NCI-H774 (cell line): Measurements from ENCODE around the gene CDC16.
"Not testable (repeated sequence)": the region's sequence is repeated elsewhere in the genome, so short reads cannot be mapped to it uniquely, and the experiment has no call there.

ENCODE experiments used
- DNase-seq: peaks from one replicate; lab custom pipeline; 2025; lab: John Stamatoyannopoulos, UW

Gene CDC16

DNA sequence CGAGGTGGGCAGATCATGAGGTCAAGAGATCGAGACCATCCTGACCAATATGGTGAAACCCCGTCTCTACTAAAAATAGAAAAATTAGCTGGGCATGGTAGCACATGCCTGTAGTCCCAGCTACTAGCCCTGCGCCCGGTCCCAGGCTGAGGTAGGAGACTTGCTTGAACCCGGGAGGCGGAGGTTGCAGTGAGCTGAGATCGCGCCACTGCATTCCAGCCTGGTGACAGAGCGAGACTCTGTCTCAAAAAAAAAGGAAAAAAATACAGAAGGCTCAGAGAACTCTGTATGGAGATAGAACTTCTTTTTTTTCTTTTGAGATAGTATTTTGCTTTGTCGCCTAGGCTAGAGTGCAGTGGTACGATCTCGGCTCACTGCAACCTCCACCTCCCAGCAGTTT is 29.6 kb downstream of the CDC16 start:
- not testable (repeated sequence) for DNase-seq

DNA sequence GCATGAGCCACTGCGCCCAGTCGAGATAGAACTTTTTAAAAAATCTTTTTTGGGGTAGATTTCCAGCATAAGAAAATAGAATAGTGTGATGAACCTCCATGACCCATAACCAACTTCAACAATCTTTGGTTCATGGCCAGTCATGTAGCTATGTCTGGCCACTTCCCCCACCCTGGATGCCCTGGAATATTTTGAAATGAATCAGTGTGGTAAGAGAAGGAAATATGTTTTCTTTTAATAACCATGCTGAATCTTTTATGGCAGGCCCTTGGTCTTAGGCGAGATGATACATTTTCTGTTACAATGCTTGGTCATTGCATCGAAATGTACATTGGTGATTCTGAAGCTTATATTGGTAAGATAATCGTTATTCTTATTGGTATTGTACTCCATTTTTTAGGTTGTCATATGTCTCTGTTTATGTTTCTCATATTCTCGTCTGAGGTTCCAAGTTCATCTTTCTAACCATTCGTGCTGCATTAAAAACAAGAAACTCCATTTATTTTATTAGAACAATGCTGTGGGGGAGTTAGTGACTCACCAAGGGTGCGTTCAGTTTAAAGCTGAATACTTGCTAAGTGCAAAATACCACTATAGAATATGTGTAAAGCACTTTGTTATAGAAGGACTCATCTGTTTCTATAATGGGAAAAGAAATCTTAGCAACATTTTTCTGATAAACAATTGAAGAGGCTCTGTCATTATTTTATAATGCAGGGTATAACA is 30.4 kb downstream of the CDC16 start:
- DNase-seq: no peak

DNA sequence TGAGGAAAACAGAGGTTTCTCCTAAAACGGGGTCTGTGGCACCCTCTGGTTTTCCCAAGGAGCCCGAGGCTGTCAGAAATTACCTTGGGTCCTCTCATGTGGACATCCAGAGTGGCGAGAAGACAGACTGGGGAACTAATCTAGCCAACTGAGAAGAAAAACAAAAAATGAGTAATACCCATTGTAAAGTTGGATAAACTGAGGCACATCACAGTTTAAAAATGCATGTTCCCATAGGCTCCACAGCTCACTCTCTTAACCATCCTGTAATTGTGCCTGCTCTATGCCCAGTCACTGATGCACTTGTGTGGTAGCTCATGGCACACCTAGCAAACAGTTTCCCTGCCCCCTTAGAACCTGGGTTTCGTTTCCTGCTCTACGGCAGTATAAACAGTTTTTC is 31.5 kb downstream of the CDC16 start:
- no peak for DNase-seq

DNA sequence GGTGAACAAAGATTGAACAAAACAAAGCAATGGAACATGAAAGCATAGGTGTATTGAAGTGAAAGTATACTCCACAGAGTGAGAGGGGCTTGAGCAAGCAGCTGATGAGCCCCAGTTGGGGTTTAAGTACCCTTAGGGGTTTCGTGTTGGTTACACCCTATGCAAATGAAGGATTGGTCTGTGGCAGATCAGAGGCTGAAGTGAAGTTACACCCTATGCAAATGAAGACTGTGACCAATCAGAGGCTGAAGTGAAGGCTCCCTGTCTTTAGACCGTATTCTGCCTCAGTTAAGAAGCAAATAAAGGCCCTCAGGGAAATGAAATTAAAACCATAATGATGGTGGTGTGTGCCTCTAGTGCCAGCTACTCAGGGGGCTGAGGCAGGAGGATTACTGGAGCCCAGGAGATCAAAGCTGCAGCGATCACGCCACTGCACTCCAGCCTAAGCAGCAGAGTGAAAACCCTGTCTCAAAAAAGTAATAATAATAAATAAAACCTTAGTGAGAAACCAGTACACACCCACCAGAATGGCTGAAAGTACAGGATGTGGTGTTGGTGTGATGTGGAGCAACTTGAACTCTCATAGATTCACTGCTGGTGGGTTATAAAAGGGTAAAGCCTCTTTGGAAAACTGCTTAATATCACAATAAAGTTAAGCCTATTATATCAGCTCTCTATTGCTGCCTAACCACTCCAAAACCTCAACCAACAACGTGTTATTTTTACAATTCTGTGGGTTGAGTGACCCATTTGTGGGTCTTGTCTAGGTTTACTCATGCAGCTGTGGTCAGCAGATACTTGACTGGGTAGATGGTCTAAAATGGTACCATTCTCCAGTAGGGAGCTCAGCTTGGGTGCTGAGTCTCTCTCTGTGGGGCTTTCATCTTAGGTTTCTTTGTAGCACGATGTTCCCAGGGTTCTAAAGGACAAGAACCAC is 33.9 kb downstream of the CDC16 start:
- DNase-seq: no peak

DNA sequence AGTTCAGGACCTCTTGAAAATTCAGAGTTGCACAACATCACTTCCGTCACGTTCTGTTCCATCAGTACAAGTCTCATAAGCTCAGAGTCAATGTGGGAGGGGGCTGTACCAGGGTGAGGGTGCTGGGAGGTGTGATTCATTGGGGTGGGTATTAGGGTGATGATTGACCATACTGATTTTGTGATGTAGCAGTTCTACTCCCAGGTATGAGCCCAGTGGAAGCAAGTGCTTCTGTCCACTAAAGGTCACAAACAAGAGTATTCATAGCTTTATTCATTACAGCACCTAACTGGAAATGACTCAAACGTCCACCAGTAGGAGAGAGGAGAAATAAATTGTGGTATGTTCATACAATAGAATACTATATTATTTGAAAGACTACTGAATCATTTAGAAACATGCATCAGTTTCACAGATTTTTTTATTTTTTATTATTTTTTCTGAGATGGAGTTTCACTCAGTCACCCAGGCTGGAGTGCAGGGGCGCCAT is 34.6 kb downstream of the CDC16 start:
- DNase-seq: no peak

DNA sequence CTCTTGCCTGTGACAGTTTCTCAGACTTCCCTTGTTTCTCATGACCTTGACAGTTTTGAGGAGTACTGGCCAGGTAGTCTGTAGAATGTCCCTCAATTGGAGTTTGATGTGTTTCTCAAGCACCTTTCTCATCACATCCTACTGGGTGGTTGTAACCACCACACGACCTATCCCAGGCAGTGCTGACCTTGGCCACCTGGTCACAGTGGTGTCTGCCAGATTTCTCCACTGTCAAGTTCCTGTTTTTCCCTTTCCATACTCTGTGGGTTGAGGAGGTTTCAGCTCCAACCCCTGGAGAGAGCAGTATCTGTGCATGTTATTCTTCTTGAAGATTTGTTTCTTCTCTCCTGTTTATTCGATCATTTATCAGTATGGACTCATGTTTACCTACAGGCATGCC is 38.3 kb downstream of the CDC16 start:
- no peak for DNase-seq

DNA sequence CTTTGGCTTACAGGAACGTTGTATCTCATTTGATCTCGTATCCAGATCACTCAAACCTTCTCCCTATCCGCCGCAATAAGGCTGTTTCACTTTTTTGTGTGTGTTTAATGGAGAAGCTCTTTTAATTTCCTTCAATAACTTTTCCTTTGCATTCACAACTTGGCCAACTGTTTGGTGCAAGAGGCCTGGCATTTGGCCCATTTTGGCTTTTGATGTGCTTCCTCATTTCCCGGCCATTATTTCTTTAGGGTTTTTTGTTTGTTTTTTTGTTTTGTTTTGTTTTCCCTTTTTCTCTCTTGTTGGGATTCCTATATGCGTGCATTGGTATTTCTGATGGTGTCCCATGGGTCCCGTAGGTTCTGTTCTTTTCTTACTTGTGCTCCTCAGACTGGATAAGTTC is 40.6 kb downstream of the CDC16 start:
- no peak for DNase-seq

DNA sequence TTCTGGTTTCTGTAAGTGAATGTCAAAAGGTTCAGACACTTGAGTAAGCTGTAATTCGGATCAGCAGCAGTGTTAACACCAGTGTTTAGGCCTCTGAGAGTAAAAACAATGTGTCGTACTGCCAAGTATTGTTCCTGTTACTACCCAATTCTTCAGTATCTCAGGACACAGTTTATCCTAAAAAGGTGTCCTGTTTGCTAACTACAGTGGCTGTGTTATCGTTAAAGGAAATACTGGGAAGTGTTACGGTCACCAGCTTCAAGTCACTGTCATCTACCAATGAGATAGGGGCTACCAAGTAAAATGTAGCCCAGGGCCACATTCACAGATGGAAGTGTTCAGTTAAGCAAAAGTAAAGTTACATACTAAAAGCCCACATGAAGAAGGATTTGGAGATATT is 44.4 kb downstream of the CDC16 start:
- DNase-seq: no peak

DNA sequence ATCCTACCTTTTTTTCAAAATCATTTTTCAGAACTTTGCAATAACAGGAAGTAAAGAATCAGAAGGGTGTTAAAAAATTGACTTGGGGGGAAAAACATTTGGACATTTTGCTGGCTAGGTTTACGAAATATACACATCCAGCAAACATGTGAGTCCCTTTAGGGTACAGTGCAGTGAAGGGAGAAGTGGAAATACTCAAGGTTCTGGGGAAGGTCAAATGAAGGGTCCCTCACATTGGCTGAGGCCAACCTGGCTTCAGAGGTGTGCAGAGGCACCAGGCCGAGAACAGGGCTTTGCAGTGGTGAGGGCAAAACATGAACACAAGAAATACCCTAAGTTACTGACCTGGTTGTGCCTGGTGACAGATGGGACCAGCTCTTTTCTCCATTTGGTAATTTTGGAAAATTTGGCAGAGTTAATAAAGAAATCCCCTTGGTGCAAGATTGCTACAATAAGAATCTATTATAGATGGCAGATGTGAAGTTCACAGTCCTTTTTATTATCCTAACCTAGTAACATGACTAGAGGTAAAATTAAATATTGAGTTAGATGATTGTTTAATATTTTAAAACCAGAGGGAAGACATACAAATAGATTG is 45.2 kb downstream of the CDC16 start:
- no peak for DNase-seq

DNA sequence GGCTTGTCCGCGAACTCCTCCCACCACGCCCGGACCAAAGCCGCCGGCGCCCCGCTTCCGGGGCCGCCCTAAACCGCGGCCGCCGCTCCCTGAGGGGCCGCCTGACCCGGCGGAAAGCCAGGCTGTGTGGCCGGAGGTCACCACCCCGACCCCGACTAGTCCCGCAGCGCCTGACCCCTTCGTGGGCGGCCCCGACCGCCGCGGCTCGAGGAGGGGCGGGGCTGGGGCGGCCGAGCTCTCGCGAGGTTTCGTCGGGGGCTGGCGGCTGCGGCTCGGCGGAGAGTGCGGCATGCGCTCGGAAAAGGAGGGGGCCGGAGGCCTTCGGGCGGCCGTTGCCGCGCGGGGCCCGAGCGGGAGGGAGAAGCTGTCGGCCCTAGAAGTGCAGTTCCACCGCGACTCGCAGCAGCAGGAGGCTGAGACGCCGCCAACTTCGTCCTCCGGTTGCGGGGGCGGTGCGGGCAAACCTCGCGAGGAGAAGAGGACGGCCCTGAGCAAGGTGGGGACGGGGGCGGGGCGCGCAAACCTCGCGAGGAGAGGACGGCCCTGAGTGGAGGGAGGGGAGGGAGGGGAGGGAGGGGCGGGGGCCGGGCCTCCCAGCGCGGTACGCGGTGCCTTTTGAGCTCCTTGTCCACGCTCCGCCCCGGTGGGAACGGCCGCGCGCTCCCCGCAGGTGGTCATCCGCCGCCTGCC is 46.8 kb downstream of the CDC16 start, which contains the start of gene UPF3A:
TSS of gene UPF3A (plus strand) at position 251 of the 690 bp plus-strand sequence. CDS start at position 290, 39 bp downstream.
- peak; percentile 97 for DNase-seq

DNA sequence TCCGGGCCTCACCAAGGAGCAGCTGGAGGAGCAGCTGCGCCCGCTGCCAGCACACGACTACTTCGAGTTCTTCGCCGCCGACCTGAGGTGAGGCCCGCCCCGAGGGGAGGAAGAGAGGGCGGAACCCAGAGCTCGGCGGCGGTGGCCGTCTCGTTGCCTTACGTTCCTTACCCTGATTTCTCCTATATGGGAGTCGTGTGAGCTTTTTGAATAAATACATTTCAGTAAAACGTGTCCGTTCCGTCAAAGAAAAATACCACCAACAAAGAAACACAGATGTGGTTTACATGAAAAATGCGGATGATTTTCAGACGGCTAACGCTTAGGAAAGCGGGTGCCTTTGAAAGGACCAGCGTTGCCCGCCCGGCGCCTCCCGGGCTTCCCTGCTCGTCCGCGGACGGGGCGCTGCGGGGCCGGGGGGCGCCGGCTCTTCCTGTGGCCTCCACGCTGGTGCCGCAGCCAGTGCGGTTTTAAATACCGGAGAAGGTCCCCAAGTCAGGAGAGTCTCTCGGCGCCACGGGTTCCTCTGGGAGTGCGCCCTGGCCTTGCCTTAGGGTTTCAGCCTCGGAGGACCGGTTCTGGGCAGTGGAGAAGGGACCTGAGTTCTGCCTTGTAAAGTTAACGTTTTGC is 47.5 kb downstream of the CDC16 start:
- peak; percentile 96 for DNase-seq

DNA sequence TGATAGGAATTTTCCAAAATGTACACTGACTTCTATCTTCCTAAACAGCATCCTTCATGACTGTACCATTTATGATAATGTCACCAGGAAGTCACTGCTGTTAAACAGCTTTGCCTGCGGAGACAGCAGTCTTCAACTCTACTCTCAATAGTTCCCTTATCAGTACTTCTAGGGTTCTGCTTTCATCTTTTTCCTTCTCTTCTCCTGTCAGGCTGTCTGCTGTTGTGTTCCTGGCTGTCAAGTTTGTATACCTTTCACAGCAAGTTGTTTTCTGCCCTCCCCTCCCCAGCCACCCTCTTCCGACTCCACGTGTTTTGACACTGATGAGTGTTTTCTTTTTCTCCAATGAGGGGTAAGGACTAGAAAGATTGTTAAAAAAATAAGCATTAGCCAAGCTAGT is 48.9 kb downstream of the CDC16 start:
- DNase-seq: no peak

DNA sequence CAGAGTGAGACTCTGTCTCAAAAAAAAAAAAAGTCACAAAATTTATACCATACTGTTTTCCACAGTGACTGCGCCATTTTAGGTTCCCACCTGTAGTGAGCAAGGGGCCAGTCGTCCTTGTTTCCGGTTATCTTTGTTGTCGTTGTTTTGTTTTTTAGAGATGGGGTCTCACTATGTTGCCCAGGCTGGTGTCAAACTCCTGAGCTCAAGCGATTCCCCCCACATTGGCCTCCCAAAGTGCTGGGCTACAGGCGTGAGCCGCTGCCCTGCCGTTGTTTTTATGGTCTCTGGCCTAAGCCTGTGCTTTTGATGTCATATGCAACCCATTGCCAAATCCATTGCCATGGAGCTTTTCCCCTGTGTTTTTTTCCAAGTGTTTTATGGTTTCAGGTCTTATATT is 50.0 kb downstream of the CDC16 start:
- no peak for DNase-seq

DNA sequence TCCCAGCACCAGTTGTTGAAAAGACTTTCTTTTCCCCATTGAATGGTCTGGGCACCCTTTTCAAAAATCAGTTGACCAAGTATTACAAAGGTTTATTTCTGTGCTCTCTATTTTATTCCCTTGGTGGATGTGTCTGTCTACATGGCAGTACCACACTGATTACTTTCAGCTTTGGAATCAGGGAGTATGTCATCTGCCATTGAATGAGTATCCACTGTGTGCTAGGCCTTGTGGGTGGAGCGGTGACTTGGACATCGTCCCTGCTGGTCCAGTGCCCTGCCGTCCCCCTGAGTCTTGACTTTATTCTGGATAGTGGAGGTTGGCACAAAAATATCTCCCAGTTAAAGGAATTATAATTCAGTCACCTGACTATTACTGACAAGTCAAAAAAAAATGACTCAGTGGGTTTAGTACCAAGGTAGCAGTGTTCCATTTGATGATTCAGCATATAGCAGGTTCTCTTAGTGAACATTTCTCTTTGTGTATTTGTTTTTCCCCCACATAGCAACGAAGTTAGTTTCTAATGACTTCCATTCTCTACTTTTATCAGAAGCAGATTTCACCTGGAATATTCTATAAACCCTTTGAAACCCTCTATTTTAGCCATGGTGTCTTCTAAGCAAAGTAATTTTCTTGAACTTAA is 50.6 kb downstream of the CDC16 start:
- DNase-seq: no peak

DNA sequence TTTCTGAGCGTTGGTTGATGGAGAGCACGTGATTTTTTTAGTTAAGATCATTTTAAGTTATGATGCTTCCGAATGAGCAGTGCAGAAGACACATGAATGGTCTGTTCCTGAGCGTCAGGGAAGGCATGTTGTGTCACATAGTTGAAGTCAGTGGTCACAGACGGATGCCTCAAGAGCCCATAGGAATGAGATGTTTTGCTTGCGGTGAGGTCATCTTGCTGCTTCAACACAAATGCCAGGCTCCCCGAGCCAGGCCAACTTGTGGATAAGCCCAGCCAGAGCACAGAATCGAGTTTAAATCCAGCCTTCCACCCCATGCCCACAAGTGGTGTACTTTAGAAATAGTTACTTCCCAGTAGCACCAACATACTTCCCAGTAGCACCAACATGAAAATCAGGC is 52.1 kb downstream of the CDC16 start:
- DNase-seq: no peak

DNA sequence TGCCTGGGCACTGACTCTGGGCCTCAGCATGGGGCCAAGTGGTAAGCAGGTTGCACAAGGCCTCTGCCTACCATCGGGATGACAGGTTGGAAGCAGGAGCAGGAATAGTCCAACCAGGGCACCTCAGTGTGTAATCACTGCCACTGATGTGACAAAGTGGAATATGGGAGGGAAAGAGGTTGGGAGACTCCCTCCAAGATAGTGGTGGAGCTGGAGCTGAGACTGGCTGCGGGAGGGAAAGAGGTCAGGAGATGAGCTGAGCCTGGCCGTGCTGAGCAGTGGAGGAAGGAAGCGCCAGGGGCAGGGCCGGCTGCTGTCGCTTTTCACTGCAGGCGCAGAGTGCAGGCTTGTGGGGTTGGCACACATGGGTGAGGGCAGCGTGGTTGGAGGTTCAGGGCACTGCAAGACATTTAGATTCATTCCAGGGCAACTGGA is 53.5 kb downstream of the CDC16 start:
- DNase-seq: no peak

DNA sequence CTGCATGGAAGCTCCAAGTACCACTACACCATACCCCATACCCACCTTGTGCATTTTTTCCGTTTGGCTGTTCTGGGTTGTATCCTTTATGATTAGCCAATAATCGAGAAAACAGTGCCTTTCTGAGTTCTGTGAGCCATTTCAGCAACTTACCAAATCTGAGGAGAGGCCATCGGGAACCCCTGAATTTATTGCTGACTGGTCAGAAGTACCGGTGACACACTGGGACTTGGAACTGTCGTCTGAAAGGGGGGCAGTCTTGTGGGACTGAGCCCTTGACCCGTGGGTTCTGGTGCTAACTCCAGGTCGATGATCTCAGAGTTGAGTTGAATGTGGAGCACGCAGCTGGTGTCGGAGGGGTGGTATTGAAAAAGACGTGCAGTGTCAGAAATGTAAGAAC is 61.8 kb downstream of the CDC16 start:
- DNase-seq: no peak

DNA sequence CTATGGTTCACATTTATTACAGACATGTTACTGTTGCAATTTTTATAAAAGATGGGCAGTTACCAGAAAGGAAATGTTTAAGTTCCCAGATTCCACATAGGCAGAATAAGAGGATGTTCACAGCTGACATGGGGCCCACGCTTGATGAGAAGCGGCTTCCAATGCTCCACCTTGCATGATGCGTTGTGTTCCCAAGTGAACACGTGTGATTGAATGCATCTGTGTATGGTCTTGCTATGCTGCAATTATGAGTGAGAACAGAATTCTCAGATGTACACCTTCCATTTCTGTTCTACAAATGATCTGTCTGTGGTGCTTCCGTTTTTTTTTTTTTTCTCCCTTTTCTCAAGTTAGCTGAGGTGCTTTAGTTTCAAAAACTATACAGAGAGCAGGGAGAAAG is 62.2 kb downstream of the CDC16 start:
- DNase-seq: no peak

DNA sequence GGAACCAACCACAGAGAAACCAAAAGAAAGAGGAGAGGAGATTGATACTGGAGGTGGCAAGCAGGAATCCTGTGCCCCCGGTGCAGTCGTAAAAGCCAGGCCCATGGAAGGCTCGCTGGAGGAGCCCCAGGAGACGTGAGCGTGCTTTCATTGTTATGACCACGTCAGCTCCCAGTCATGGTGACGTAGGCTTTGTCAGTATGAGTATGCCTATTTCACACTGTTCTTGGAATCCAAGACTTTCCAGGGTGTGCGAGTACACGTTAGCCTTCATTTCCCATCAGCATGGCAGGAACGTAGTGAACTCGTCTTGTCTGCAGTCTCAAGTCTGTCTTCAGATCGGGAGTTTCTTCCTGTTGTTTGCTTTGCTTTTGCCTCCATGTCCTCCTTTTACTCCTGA is 64.2 kb downstream of the CDC16 start:
- no peak for DNase-seq

DNA sequence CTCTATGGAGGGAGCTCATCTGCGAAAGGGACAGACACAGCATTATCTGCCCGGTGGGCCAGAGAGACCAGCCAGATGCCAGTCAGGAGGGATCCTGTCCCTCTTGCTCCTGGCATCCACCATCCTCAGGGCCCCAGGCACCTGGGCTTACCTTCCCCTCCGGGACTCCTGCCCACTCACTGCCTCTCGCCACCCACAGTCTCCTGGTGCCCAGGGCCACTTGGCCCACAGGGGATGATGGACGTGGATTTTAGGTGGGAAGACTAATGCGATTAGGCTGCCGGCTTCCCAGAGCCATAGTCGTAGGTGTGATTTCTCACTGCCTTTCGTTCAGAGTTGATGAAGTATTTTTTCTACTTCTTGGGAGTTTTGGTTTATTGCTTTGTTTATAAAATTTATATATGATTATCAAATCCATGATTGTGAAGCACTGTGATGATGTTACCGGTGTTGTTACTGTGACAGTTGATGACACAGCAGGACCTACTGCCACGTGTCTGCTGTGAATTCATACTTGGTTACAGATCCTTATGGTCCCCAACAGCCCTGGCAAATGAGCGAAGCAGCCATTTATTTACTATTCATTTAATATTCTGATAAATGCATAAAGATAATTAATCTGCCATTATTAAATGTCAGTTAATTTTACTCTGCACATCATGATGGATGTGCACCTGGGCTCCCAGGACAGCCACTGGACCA is 65.1 kb downstream of the CDC16 start:
- no peak for DNase-seq
